DMS153 (cell line): Measurements from ENCODE around the gene LTK.
"Not testable (repeated sequence)": the region's sequence is repeated elsewhere in the genome, so short reads cannot be mapped to it uniquely, and the experiment has no call there.

Source experiments
- DNase-seq: peaks from one replicate; lab custom pipeline; 2025; lab: John Stamatoyannopoulos, UW

LTK gene

GRCh38 chr15:41474941-41475340, 38.7 kb downstream of the LTK start:
- DNase-seq: no peak

GRCh38 chr15:41474436-41474835, 39.2 kb downstream of the LTK start:
- no peak for DNase-seq

- no peak for DNase-seq
Observed at GRCh38 chr15:41473418-41473817, 40.2 kb downstream of the LTK start.

- not testable (repeated sequence) for DNase-seq
Observed at GRCh38 chr15:41469644-41470043, 44.0 kb downstream of the LTK start.

GRCh38 chr15:41466711-41467110, 46.9 kb downstream of the LTK start:
- no peak for DNase-seq

- DNase-seq: no peak
Observed at GRCh38 chr15:41465822-41466421, 47.7 kb downstream of the LTK start.

- DNase-seq: no peak
Observed at GRCh38 chr15:41464889-41465580, 48.6 kb downstream of the LTK start.

- DNase-seq: no peak
Observed at GRCh38 chr15:41462084-41462795, 51.4 kb downstream of the LTK start.
